Effector memory CD4-positive, alpha-beta T cell (primary cell): ENCODE results near the gene DACT3.

ENCODE experiments used
- DNase-seq, 3 donors: peaks; one replicate each; pipeline ENCODE4 v3.0.0-alpha.2; 2020
- H3K27ac ChIP-seq: 2 replicates; pipeline ENCODE4 v1.7.0; 2013; ENCODE audit warnings: mild to moderate bottlenecking, low read length, moderate library complexity; ENCODE audit not compliant: insufficient read depth, poor library complexity, severe bottlenecking
- H3K27me3 ChIP-seq: replicated peaks from 2 replicates; pipeline ENCODE4 v1.7.0; 2013; ENCODE audit warnings: mild to moderate bottlenecking, low read length; ENCODE audit not compliant: insufficient read depth, control insufficient read depth, poor library complexity, severe bottlenecking
- H3K36me3 ChIP-seq: 2 replicates; pipeline ENCODE4 v1.7.0; 2013; ENCODE audit warnings: mild to moderate bottlenecking, low read length, moderate library complexity; ENCODE audit not compliant: control insufficient read depth, insufficient read depth
- H3K4me1 ChIP-seq: 2 replicates; pipeline ENCODE4 v1.7.0; 2013; ENCODE audit warnings: low read length, mild to moderate bottlenecking; ENCODE audit not compliant: control insufficient read depth, insufficient read depth, poor library complexity, severe bottlenecking
- H3K4me3 ChIP-seq: 2 replicates; pipeline ENCODE4 v1.7.0; 2013; ENCODE audit warnings: low read length, low read depth, mild to moderate bottlenecking; ENCODE audit not compliant: insufficient read depth, poor library complexity, severe bottlenecking
- H3K9me3 ChIP-seq: 2 replicates; pipeline ENCODE4 v1.7.0; 2013; ENCODE audit warnings: mild to moderate bottlenecking, low read length, moderate library complexity; ENCODE audit not compliant: control insufficient read depth

Gene DACT3

DNA sequence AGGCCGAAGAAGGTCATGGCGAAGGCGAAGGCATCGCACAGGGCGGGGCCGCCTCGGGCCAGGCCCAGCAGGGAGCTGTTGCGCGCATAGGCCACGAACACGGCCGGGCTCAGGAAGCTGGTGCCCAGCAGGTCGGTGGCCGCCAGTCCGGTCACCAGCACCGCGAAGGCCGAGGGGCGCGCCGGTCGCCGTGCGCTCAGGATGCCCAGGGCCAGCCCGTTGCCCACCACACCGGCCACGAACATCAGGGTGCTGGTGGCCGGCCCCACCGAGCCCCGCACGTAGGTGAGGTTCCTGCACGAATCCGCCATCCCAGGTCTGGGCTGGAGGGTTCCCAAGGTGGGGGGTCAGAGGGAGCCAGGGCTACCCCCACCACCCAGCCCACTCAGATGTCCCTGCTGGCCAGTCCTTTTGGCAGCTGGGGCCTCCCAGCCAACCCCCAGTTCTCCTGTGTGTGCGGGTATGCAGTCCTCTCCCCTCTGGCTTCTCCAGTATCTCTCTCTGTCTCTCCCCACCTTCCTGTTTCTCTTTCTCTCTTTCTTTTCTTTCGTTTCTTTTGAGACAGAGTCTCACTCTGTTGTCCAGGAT, 37.0 kb downstream of the DACT3 start:
- Histone ChIP-seq H3K4me3 (no peak overlapping the region), H3K9me3 (no peaks in the 10 kb centered on the region), H3K36me3 (no peaks in the 10 kb centered on the region), H3K27me3 (no peaks in the 10 kb centered on the region), H3K4me1 (peaks cover 12% of the 10 kb centered on the region), H3K27ac (no peak overlapping the region)
- no peak for DNase-seq

DNA sequence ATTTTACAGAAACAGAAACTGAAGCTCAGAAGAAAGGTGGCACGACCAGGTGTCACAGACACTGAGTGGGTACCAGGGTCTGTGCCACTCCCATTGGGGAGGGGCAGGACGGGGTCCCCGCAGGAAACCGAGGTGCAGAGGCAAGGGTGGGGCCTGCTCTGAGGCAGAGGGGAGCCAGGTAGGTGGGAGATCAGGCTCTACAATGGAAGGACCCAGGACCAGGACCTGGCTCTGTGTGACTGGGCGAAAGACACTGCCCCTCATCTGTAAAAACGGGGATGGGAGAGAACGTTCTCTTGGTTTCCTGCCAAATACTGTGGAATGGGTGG, 38.9 kb downstream of the DACT3 start:
- H3K27me3 ChIP-seq = no peaks in the 10 kb centered on the region
- H3K4me1 ChIP-seq = peaks cover 23% of the 10 kb centered on the region
- H3K9me3 ChIP-seq = no peaks in the 10 kb centered on the region
- H3K27ac ChIP-seq = no peak overlapping the region
- H3K4me3 ChIP-seq = no peak overlapping the region
- no peaks in the 10 kb centered on the region for H3K36me3 ChIP-seq
- no peak for DNase-seq

DNA sequence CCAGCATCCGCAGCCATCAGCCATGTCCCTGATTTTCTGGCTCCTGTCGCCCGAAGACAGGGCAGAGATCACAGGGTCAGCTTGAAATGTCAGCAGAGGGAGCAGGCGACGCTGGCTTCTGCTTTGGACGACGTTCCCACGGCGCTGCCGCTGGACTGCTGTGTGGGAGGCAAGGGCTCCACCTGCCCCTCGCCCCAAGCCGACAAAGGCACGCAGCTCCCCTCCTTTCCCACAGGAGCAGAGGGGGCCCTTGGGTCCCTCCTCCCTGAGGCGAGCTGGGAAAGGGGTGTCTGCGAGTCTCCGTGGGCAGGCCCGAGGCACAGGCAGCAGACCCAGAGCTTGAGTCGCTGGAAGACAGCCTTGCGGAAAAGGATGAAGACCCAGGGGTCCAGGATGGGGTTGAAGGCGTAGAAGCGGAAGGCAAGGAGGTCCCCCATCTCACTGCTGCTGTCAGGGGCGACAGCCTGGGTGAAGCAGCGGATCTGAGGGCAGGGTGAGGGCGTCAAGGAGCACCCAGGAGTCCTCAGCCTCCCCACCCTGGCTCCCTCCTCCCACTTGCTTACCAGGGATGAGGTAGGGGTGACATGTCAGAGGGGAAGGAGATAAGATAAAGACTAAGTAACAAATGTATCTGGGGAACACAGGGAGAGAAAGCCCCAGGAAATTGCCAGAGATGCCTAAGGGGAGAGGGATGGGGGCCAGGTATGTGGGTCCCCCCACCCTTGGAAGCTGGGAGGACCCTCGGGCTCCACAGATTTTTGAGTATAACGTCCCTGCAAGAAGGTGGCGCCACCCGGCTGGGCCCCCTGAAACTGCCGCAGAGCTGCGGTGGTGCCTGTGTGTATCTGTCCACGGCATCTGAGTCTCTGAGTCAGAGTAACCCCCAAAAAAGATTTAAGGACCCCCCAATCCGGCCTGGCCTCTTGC, 39.5 kb downstream of the DACT3 start:
- Histone ChIP-seq H3K36me3 (no peaks in the 10 kb centered on the region), H3K4me3 (no peak overlapping the region), H3K27me3 (no peaks in the 10 kb centered on the region), H3K4me1 (peaks cover 30% of the 10 kb centered on the region), H3K9me3 (no peaks in the 10 kb centered on the region), H3K27ac (no peak overlapping the region)
- DNase-seq = no peak

GRCh38 chr19:46620716-46621115, 40.3 kb downstream of the DACT3 start:
- no peak overlapping the region for H3K4me3 ChIP-seq
- peaks cover 31% of the 10 kb centered on the region for H3K4me1 ChIP-seq
- no peaks in the 10 kb centered on the region for H3K36me3 ChIP-seq

DNA sequence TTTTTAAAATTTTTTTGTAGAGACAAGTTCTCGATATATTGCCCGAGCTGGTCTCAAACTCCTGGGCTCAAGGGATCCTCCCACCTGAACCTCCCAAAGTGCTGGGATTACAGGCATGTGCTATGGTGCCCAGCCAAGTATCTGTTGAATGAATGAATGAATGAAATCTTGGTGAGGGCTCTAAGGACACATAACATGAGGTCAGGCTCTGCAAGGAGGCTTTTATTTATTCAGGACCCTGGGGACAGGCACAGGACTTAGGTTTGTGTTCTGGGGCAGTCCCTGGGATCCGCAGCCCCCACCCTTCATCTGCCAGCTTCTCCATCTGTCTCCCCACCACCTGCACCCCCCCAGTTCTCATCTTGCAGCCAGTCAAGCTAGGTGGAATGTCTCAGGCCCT, 40.7 kb downstream of the DACT3 start:
- no peak overlapping the region for H3K4me3 ChIP-seq
- no peaks in the 10 kb centered on the region for H3K36me3 ChIP-seq
- H3K4me1 ChIP-seq = peaks cover 31% of the 10 kb centered on the region
- H3K27ac ChIP-seq = no peak overlapping the region
- H3K27me3 ChIP-seq = no peaks in the 10 kb centered on the region
- DNase-seq = no peak
- H3K9me3 ChIP-seq = no peaks in the 10 kb centered on the region

More at GRCh38 chr19:46620716-46621115, 40.3 kb downstream of the DACT3 start:
- no peaks in the 10 kb centered on the region for H3K9me3 ChIP-seq
- no peak for DNase-seq
- no peak overlapping the region for H3K27ac ChIP-seq
- H3K27me3 ChIP-seq = no peaks in the 10 kb centered on the region

DNA sequence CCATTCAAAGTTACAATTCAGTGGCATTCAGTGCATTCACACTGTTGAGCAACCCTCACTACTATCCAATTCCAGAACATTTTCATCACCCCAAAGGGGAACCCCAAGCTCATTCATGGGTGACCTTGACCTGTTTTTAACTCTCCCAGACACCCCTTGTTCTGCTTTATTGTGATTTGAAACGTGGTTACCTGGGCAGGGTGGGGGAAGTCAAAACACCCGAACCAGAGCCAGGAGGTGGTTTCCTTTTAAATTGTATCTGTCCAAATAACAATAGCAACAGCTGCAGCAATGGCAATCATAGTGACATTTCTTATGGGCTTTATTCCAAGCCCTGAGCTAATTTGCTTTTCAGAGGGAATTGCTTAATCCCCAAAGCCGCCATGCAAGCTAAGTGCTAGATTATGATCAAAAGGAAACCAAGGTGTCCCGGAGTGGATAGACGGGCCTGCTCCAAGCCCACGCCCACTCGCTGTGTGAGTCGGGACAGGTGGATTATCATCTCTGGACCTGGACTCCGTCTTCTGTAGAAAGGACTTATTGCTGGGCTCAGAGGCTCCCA, 42.2 kb downstream of the DACT3 start:
- peaks cover 32% of the 10 kb centered on the region for H3K4me1 ChIP-seq
- H3K27me3 ChIP-seq = no peaks in the 10 kb centered on the region
- no peaks in the 10 kb centered on the region for H3K36me3 ChIP-seq
- peak overlapping the region; percentile 28 for H3K27ac ChIP-seq
- H3K9me3 ChIP-seq = no peaks in the 10 kb centered on the region
- no peak overlapping the region for H3K4me3 ChIP-seq
- no peak for DNase-seq

DNA sequence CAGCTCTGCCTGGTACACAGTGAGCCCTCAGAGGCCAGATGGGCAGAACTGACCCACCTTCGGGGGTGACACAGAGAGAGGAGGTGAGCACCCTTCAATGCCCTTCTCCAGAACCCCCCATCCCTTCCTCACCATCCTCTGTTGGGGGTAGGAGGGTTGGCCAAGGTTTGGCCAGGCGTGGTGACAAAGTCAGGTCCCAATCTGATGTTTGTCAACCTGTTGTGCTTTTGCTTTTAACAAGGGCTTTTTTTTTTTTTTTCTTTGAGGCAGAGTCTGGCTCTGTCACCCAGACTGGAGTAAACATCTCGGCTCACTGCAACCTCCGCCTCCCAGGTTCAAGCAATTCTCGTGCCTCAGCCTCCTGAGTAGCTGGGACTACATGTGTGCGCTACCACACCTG, 43.4 kb downstream of the DACT3 start:
- Histone ChIP-seq H3K4me1 (peaks cover 35% of the 10 kb centered on the region), H3K36me3 (no peaks in the 10 kb centered on the region), H3K27ac (peak overlapping the region; percentile 30), H3K27me3 (no peaks in the 10 kb centered on the region), H3K4me3 (no peak overlapping the region), H3K9me3 (no peaks in the 10 kb centered on the region)
- no peak for DNase-seq

DNA sequence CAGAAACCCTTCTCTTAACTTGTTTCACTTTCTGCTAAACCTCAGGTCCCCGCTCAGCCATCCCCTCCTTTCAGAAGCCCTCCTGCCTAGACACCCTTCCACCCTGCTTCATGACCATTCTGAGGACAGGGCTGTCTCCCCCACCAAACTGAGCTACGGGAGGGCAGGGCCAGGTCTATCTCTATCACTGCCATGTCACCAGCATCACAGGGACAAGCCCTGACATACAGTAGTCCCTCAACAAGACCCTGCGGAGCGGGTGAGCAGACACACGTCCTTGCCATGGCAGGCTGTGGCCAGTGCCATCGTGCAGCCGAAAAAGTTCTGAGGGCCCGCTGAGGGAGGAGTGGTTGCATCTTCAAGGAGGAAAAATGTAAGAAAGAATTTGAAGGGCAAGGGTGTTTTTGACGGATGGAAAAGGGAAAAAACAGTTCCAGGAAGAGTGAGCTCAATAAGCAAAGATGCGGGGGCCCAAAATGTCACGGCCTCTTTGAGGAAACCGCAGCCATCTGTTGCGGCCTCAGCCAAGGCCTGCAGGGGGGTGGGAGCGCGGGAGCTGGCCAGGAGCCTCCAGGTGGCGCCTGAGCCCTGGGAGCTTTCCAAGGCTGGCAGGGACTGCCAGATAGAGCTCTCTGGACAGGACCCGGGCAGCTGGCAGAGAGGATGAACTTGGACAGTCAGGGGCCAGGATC, 44.2 kb downstream of the DACT3 start:
- H3K4me1 ChIP-seq = peaks cover 40% of the 10 kb centered on the region
- H3K27ac ChIP-seq = peak overlapping the region; percentile 30
- DNase-seq = no peak

GRCh38 chr19:46615966-46616365, 45.0 kb downstream of the DACT3 start:
- H3K27ac ChIP-seq = no peak overlapping the region
- H3K4me3 ChIP-seq = no peak overlapping the region
- no peaks in the 10 kb centered on the region for H3K9me3 ChIP-seq
- no peak for DNase-seq
- H3K27me3 ChIP-seq = no peaks in the 10 kb centered on the region
- H3K36me3 ChIP-seq = no peaks in the 10 kb centered on the region
- H3K4me1 ChIP-seq = peaks cover 48% of the 10 kb centered on the region

More for the DNA sequence above, 44.2 kb downstream of the DACT3 start:
- Histone ChIP-seq H3K4me3 (no peak overlapping the region), H3K36me3 (no peaks in the 10 kb centered on the region), H3K9me3 (no peaks in the 10 kb centered on the region), H3K27me3 (no peaks in the 10 kb centered on the region)
